ENCODE results near the gene MYL6B.
A peak's percentile ranks its signal among the peaks of the same experiment; 100 is the strongest.
"Not testable (repeated sequence)": the region's sequence is repeated elsewhere in the genome, so short reads cannot be mapped to it uniquely, and the experiment has no call there.

The MYL6B gene

DNA sequence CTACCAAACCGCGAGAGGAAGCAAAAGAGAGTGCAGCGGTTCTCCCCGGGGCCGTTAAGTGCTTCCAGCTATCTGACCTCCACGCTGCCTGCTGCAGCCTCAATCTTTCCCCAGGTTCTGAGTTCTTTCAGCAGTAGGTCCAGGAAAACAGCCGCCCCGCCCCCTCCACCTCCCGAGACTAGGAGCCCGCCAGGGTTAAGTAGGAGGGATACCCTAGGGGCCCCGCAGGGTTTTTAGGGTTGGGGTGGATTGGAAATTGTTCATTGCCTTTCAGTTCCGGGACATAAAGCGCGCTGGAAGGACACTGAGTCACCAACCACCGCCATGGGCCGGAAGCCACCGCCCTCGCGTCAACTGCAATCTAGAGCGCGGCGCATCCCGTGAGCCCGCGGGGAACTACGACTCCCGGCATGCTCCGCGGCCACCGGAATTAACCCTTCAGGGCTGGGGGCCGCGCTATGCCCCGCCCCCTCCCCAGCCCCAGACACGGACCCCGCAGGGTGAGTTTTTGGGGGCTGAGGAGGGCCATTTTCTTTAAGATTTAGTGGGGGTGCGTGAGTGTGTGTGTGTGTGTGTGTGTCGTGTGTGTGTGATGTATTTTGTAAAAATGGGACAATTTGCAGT, at the start of gene MYL6B:
TSS of gene MYL6B (plus strand) at position 456 of the 624 bp plus-strand sequence. CDS start 1,332 bp downstream, outside the sequence.
- DNase-seq, result peak; percentile 94

DNA sequence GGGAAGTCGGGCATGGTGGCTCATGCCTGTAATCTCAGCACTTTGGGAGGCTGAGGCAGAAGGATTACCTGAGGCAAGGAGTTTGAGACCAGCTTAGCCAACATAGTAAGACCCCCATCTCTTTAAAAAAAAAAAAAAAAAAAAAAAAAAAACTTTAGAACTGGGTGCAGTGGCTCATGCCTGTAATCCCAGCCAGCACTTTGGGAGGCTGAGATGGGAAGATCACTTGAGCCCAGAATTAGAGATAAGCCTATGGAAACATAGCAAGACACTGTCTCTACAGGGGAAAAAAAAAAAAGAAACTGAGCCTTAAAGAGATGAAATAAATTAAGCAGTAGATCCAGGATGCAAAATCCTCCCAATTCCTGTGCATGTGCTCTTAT, 49.7 kb upstream of the MYL6B start:
- DNase-seq, result no peak

DNA sequence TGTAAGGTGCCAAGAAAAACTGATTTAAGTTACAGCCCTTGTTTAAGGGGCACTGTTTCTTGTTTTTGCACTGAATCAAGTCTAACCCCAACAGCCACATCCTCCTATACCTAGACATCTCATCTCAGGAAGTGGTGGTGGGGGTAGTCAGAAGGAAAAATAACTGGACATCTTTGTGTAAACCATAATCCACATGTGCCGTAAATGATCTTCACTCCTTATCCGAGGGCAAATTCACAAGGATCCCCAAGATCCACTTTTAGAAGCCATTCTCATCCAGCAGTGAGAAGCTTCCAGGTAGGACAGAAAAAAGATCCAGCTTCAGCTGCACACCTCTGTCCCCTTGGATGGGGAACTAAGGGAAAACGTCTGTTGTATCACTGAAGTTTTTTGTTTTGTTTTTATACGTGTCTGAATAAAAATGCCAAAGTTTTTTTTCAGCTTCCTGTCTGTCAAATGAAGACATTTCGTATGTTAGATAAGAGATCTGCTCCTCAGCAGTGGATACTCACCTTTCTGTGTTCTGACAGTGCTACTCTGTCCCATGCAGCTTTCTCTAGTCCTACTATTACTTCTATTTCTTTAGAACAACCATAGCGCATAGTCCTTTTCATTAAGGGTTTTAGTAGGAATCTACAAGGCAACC, 49.2 kb upstream of the MYL6B start:
- DNase-seq, result no peak

DNA sequence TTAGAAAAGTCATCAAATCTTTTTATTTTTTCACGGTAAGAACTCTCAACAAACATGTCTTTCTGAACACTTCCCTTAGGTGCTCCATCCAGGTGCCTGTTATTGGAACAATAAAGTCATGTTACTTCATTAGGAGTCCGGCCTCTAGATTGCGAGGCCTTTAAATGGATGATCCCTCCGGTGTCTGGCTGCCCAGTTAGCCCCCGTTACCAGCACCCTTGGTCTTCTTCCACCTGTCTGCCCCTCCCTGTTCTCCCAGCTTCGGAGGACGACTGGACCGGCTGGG, 48.6 kb upstream of the MYL6B start:
- DNase-seq, result no peak

DNA sequence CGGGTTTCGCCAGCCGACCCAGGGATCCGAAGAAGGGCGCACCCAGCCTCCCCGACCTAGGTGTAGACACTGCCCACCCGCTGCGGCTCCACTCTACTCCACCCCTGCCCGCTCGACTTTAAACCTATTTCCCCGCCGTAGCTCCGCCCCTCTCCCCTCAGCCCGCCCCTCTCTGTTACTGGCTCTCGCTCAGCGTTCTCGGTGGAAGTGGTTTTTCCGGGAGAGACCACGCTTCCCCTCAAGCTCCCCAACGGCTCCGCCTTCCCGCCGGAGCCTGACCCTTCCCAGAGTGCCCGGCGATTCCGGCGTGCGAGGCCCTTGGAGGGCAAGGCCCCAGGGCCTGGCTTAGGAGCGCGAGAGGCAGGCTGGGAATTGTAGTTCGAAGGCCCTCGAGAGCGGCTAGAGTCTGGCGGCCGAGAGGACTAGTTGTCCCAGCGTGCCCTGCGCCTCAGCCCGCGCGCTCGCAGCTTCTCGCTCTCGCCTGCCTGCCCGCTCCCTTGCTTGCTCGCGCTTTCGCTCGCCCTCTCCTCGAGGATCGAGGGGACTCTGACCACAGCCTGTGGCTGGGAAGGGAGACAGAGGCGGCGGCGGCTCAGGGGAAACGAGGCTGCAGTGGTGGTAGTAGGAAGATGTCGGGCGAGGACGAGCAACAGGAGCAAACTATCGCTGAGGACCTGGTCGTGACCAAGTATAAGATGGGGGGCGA, 48.1 kb upstream of the MYL6B start, which contains the start of gene PA2G4:
TSS of gene PA2G4 (plus strand) at position 451 of the 706 bp plus-strand sequence. CDS start at position 630, 179 bp downstream.
- DNase-seq, result peak; percentile 93

DNA sequence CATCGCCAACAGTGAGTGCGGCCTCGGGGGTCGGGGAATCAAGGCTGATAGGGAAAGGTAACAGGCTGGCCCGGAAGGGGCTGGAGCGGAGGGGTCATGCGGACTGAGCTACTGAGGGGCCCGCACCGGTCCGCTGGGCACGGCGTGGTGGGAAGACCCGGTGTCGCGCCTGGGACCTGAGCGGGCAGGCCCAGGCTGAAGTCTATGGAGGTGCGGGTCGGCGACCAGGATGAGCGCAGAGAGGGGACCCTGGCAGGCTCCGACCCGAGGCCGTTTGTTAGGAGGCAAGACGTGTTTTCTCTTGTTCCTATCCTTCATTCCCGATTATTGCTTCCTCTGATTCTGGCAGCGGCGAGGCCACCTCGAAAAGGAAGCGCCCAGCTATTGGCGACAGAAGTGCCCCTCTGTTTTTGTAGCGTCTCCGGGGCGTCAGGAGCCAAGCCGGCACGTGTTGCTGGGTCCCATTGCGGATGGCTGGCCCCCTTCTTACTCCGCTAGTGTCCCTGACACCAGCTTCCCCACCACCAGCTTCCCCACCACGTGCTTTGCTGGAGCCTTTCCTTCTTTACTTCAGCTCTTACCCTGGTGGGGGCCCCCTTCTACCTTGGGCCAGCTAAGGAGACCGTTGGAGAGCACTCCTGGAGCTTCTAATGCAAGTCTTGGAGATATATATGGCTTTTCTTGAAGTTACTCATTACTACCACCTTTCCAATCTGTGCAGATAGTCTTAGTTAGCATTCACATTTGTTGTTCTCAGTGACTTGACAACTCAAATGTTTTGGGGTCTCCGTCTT, 47.4 kb upstream of the MYL6B start:
- DNase-seq, result no peak

DNA sequence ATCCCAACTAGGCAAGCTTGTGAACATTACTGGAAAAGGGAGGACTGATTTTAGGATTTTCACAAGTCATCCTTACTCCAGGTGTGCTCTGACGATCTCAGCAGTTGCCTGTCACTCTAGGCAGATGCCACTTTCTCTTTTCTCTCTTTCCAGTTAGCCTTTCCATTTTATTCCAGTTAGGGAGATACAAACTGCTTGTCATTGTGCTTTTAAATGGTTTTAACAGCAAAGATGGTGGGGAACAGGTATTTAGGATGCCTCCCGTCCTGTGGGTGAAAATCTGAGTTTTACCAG, 46.8 kb upstream of the MYL6B start:
- no peak for DNase-seq

DNA sequence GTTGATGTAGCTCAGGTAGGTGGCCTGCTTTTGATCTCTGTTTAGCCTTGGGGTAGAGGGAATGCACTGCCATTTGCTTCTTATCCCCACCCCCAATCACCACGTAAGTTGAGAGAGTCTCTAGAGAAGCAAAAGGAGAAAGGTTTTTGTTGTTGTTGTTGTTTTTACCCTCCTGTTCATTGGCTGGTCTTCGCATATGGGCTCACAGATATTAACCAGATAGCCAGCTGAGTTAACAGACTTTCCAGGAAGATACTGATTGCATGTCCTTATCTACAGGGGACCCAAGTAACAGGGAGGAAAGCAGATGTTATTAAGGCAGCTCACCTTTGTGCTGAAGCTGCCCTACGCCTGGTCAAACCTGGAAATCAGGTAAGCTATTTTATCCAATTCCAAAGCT, 45.1 kb upstream of the MYL6B start:
- DNase-seq, result no peak

DNA sequence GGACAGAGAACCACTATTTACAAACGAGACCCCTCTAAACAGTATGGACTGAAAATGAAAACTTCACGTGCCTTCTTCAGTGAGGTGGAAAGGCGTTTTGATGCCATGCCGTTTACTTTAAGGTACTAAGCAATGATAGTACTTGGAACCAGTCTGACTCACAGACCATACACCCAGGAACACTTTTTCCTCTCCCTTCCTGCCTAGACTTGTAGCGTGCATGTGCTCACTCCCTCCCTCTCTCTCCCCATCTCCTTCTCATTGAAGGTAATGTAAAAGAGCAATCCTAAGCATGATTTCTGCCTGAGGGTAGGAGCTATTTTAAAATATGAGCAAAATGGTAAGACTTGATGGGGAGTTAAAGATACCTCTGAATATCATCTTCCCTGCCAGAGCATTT, 41.8 kb upstream of the MYL6B start:
- DNase-seq, result no peak

DNA sequence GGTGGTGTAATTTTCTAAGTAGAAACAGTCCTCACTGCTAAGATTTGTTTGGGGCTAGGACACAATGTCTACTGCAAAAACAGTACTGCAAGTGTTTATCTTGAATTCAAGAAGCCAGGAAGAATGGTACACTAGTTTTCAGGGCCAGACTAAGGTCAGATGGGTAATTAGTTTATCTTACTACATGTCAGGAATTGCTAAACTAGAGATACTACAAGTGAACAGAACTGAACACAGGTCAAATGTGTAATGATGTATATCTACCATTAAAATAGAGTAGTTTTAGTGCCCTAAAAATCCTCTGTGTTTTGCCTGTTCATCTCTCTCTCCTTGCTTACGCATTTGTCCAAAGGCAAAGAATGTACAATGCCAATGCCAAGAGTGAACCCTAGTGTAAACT, 38.3 kb upstream of the MYL6B start:
- no peak for DNase-seq

DNA sequence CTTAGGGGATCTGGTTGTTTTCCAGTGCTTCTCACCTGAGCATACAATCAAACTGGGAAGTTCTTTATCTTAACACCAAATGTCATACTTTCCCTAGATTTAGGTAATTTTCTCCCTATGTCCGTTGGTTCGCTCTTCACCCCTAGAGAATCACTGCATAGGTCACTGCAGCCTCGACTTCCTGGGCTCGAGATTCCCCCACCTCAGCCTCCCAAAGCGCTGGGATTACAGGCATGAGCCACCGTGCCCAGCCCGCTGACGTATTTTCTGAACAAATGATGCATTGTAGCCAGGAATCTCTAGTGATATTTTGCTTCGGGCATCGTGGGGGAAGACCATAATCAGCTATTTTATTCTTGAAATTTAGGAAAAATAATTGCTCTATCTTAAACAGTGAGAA, 37.1 kb upstream of the MYL6B start:
- no peak for DNase-seq

DNA sequence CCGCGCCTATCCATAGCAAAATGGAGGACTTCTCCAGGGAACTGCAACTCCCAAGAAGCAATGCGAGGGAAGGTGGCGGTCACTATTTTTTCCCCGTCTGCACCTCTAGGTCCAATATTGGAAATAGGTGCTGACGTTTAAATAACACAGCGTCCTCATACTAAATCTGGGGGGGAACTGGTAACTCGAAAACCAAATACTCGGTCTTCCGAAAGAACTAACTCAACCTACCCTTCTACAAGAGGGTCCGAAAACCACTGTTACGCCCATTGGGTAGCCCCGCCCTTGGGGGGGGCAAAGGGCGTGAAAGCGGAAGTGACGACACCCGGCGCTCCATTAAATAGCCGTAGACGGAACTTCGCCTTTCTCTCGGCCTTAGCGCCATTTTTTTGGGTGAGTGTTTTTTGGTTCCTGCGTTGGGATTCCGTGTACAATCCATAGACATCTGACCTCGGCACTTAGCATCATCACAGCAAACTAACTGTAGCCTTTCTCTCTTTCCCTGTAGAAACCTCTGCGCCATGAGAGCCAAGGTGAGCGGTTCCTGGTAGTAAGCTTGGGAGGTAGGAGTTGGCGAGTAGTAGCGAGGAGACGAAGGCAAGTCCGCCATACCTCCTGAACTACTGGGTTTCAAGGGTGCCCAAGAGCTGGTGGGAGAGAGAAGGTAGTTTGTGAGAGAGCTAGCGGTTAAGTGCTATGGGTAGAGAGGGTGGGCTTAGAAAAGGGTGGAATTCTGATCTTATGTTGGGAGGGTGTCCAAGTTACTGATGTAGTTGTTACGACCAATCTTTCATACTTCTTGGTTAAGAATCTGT, 35.9 kb upstream of the MYL6B start, which contains the start of gene RPL41:
TSS of gene RPL41 (plus strand) at position 367 of the 815 bp plus-strand sequence.
- DNase-seq, result peak; percentile 92

DNA sequence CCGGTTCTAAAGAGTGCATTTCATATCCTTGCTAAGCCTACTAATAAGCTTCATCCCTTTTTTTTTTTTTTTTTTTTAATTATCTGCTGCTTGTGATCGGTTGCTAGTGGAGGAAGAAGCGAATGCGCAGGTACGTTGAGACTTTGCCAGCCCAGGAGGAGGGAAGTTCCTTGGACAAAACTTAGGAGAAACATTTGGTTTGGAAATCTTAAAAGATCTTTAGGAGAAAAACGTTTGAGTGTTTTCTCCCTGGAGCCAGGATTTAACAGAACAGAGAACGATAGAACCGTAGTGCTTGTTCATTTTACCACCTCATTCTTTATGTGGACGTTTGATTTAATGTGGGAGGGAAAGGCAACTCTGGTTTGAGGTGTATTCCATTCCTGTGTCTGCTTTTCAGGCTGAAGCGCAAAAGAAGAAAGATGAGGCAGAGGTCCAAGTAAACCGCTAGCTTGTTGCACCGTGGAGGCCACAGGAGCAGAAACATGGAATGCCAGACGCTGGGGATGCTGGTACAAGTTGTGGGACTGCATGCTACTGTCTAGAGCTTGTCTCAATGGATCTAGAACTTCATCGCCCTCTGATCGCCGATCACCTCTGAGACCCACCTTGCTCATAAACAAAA, 35.2 kb upstream of the MYL6B start:
- not testable (repeated sequence) for DNase-seq

DNA sequence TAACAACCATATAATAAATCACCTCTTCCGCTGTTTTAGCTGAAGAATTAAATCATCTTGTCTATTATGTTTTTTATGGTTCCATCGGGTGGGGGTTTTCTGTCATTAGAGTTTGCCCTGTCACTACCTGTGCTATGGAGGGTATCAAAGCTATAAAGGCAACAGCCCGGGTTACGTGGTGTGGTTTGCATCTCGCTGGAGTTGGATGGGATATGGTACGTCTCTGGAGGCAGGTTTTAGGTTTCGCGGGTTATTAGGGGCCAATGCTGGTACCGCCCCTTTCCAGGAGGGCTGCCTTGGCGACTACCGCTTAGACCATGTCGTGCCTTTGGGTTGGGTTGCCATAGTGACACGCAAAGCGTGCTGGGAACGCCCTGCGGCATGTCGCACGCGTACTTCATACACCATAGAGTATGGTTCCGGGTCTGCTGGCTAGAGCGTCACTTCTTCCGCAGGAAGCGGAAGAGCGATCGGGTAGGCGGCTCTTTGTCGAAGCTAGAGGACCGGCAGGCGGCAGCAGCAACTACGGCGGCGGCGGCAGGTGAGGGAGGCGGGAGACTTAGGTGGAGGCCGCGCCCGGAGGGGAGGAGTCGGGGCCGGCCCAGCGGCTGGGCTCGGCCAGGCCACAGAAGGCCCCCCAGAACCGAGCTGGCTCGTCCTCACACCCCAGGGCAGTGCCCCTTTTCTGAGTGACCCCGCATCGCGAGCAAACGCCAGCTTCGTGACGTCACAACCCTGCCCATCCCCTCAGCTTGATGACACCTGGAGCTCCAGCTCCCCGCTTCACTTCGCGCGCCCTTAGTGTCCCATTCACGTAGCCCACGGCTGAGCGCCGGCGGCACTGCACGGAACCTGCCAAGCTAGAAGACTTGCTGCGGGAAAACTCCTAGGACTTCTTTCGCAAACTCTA, 34.4 kb upstream of the MYL6B start, which contains the start of gene ZC3H10:
TSS of gene ZC3H10 (plus strand) at position 489 of the 910 bp plus-strand sequence. CDS start 2,297 bp downstream, outside the sequence.
- peak; percentile 94 for DNase-seq

DNA sequence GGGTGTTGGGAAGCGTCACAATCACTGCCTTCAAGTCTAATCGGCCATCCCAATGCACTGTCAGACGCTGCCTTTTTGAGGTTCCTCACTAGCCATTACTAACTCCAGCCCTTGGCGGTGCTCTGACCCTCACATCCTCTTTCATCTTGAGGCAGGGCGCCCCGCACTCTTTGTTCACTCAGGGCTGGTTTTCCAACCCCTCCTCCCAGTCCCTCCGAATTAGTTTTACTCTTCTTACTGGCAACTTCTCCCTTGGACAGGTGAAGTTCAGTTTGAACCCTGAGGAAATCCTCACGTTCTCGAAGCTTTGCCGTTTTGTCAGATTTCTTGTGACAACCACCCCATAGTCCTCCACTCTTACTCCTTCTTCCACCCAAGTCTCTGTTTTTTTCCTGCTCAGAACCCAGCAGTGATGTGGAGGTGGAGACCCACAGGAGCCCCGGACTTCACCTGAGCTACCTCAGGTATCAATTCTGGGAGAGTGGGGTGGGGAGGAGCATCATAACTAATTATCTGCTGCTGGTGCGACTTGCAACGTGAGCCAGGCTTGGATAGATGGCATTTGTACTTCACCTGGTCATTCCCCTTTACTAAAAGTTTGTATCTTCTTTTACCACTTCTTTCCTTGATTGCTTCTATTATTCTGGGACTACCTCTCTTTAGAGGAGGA, 33.6 kb upstream of the MYL6B start:
- DNase-seq, result no peak

DNA sequence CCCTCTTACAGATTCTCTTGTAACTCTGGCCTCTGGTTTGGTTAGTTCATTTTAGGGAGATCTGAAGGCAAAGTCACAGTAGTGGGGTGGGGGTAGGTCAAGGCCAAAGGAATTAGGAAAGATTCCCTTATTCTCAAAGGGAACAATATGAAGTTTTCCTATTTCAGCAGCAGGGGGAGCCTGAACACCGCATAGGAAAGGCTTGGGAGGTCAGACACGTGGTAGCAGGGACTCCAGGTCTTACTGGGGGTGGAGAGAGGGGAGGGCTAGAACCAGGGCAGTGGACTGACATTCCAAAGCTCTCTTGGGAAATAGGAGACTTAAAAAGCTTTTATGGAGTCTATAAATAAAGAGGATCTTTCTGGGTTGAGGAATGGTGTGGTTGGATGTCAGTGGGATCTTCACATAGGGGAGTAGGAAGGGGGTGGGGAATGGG, 33.0 kb upstream of the MYL6B start:
- DNase-seq, result no peak

DNA sequence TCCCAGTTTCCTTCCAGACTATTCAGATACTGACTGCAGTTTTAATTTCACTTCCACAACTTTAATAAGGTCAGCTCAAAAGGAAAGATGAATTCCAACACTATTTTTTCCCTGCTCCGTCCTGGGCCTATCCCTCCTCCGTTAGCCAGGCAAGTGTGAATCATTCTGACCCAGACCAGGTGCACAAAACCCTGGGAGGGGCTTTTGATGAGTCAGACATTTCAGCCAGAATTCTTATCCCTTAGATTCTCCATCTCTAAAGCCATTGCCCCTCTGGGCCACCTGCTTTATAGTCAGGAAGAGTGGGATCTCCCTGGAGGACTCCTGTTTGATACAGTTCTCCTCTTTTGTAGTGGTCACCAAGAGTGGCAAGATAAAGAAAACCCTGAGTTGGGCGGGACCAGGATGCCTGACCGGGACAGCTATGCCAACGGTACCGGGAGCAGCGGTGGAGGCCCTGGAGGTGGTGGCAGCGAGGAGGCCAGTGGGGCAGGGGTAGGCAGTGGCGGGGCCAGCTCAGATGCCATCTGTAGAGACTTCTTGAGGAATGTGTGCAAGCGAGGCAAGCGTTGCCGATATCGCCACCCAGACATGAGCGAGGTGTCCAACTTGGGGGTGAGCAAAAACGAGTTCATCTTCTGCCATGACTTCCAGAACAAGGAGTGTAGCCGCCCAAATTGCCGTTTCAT, 32.1 kb upstream of the MYL6B start:
- DNase-seq, result no peak

DNA sequence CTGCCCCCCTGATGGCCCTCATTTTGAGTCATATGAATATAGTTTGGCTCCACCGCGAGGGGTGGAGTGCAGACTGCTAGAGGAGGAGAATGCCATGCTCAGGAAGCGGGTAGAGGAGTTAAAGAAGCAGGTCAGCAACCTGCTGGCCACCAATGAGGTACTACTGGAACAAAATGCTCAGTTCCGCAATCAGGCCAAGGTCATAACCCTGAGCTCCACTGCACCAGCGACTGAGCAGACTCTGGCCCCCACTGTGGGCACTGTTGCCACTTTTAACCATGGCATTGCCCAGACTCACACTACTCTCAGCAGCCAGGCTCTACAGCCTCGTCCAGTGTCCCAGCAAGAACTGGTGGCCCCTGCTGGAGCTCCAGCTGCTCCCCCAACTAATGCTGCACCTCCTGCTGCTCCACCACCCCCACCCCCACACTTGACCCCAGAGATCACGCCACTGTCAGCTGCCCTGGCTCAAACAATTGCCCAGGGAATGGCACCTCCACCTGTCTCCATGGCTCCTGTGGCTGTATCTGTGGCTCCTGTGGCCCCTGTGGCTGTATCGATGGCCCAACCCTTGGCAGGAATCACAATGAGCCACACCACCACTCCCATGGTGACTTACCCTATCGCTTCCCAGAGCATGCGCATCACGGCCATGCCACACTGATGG, 31.1 kb upstream of the MYL6B start:
- no peak for DNase-seq

DNA sequence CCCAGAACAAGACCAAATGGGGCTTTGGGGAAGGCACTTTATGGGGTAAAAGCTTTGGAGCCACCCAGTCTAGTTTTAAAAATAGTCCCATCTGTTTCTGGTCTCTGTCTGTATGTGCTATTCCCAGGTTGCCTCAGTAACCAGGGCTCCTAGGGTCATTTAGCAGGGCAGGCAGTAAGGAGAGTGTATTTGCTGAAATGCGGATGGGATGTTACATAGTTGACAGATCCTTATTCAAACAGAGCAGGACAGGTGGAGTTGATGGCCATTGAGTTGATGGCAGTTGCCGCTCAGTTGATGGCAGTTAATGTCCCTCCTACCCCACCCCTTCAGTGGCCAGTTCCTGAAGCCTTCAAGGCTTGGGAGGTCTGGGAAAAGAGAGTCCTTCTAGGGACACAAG, 29.8 kb upstream of the MYL6B start:
- DNase-seq, result no peak

Data from activated CD4-positive, CD25-positive, alpha-beta regulatory T cell treated with anti-CD3 and anti-CD28 coated beads, Interleukin-2, amount 50 U/mL, for 72 hours (primary cell).